OCI-LY7 (cell line): ENCODE results near the gene DDX39B. TPM values are rescaled to one million over a fixed set of nuclear protein-coding genes. Genes with fewer than 3 reads are reported as not detected.
A peak's percentile ranks its signal among the peaks of the same experiment; 100 is the strongest.
"Not testable (repeated sequence)": the region's sequence is repeated elsewhere in the genome, so short reads cannot be mapped to it uniquely, and the experiment has no call there.

Source experiments
- Bru-seq: library from RNA; stranded (reverse); fragments of 400-500 nt; gene quantifications from one replicate; lab custom pipeline; 2021; lab: Mats Ljungman, UMichigan
- BruChase-seq, 2 experiments: library from RNA; stranded (reverse); fragments of 400-500 nt; gene quantifications; one replicate each; lab custom pipeline; 2021; lab: Mats Ljungman, UMichigan
- BruUV-seq: library from RNA; stranded (reverse); fragments of 400-500 nt; replicated peaks from 2 replicates; lab custom pipeline; 2021; lab: Mats Ljungman, UMichigan
- CTCF ChIA-PET: fragments of 300-600 bp; sonication (Branson Sonifier 250); formaldehyde crosslinking; loops from one replicate; lab custom pipeline; 2022; ENCODE audit warnings: antibody characterized with exemption; ENCODE audit not compliant: unreplicated experiment; lab: Charles Lee
- POLR2A ChIA-PET: fragments of 300-600 bp; sonication (Branson Sonifier 250); formaldehyde crosslinking; loops from one replicate; lab custom pipeline; 2022; ENCODE audit warnings: antibody characterized with exemption; lab: Charles Lee
- DNase-seq: peaks from one replicate; pipeline ENCODE4 v3.0.0-alpha.2; 2015; ENCODE audit warnings: low spot score
- H2AFZ ChIP-seq: fragments of 200-600 bp; sonication (generic), shearing (Covaris generic); 2 replicates; pipeline ENCODE4 v1.6.1; 2014; ENCODE audit warnings: mild to moderate bottlenecking, antibody characterized with exemption, low read length, moderate library complexity
- H3K27ac ChIP-seq: fragments of 200-600 bp; sonication (generic); 2 replicates; pipeline ENCODE4 v1.5.1; 2014; ENCODE audit warnings: mixed run types, low read depth, mild to moderate bottlenecking, moderate library complexity, low read length, inconsistent platforms; ENCODE audit not compliant: poor library complexity, severe bottlenecking
- H3K36me3 ChIP-seq: fragments of 200-600 bp; sonication (generic); 2 replicates; pipeline ENCODE4 v1.6.1; 2014; ENCODE audit warnings: mild to moderate bottlenecking, antibody characterized with exemption, low read length, moderate library complexity, mixed read lengths; ENCODE audit not compliant: insufficient read depth
- H3K4me1 ChIP-seq: fragments of 200-600 bp; sonication (generic); 2 replicates; pipeline ENCODE4 v1.5.1; 2014; ENCODE audit warnings: mild to moderate bottlenecking, low read length; ENCODE audit not compliant: insufficient read depth, poor library complexity, severe bottlenecking
- H3K4me2 ChIP-seq: fragments of 200-600 bp; sonication (generic); 2 replicates; pipeline ENCODE4 v1.6.1; 2014; ENCODE audit warnings: mild to moderate bottlenecking, low read length
- H3K4me3 ChIP-seq: fragments of 200-600 bp; sonication (generic); 2 replicates; pipeline ENCODE4 v1.5.1; 2014; ENCODE audit warnings: mild to moderate bottlenecking, low read depth, low read length; ENCODE audit not compliant: poor library complexity, severe bottlenecking
- H3K79me2 ChIP-seq: fragments of 200-600 bp; sonication (generic); 2 replicates; pipeline ENCODE4 v1.6.1; 2016; ENCODE audit warnings: low read depth, mild to moderate bottlenecking, low read length, moderate library complexity, mixed read lengths; ENCODE audit not compliant: insufficient read depth
- H3K9me2 ChIP-seq: fragments of 200-600 bp; sonication (generic); 2 replicates; pipeline ENCODE4 v1.6.1; 2016; ENCODE audit warnings: mild to moderate bottlenecking, low read length, mixed read lengths; ENCODE audit not compliant: insufficient read depth
- H3K9me3 ChIP-seq: fragments of 200-600 bp; sonication (generic); 2 replicates; pipeline ENCODE4 v1.6.1; 2014; ENCODE audit warnings: mild to moderate bottlenecking, mixed run types, low read length, mixed read lengths
- H4K20me1 ChIP-seq: fragments of 200-600 bp; sonication (generic); 2 replicates; pipeline ENCODE4 v1.6.1; 2014; ENCODE audit warnings: mild to moderate bottlenecking, antibody characterized with exemption, low read length, moderate library complexity, mixed read lengths; ENCODE audit not compliant: insufficient read depth
- CTCF ChIP-seq: fragments of 200-600 bp; sonication (generic); conservative IDR thresholded peaks from 2 replicates; pipeline ENCODE4 v1.5.1; 2014; ENCODE audit warnings: mild to moderate bottlenecking, antibody characterized with exemption, low read length, moderate library complexity, mixed read lengths
- EZH2phosphoT487 ChIP-seq: fragments of 200-600 bp; sonication (generic); IDR thresholded peaks from 2 replicates; pipeline ENCODE4 v1.6.1; 2018; ENCODE audit warnings: low read depth, borderline replicate concordance, mild to moderate bottlenecking, mixed run types, antibody characterized with exemption, low read length, moderate library complexity, mixed read lengths
- intact Hi-C: fragments of 100-400 bp; cut with micrococcal nuclease; formaldehyde crosslinking; loops from one replicate; pipeline ENCODE4 v1.10.0; 2022; ENCODE audit not compliant: unreplicated experiment
- long read RNA-seq: library from polyadenylated mRNA; stranded (forward); transcript quantifications from one replicate; pipeline ENCODE4 v2.0.0, GENCODE V29; 2022
- total RNA-seq, 2 experiments: library from RNA; depleted of rRNA in 1 of 2; stranded (reverse); fragments of >200 nt in 1 of 2; shearing (Covaris generic) in 1 of 2; gene quantifications; 2 replicates each; pipeline ENCODE4 v1.2.3, GENCODE V29; 2014 to 2022

The DDX39B gene
- total RNA-seq (2014; rRNA removed; shearing (Covaris generic)) (736 and 747 TPM in 2 replicates), total RNA-seq (2022) (478 and 481 TPM in 2 replicates), Bru-seq, nascent RNA (percentile 54 among the genes with signal in this experiment), BruChase-seq, experiment 1, labeled RNA remaining after a 6-hour chase (percentile 72 among the genes with signal in this experiment), BruChase-seq, experiment 2, labeled RNA remaining after a 2-hour chase (percentile 69 among the genes with signal in this experiment)
- long read RNA-seq, full-length matches to known transcripts, result 108 of 163 reads
- long read RNA-seq, partial matches to known transcripts, result 25 of 163 reads
- long read RNA-seq, other reads (novel, unspliced or antisense), result 30 of 163 reads

- Histone ChIP-seq H3K27ac (peak within 1 kb of the TSS; percentile 83), H3K9me2 (no peaks in the 10 kb centered on the region), H3K4me1 (peaks cover 58% of the 10 kb centered on the region), H3K4me3 (peak within 1 kb of the TSS; percentile 77), H3K4me2 (peak within 1 kb of the TSS; percentile 100), H3K79me2 (peaks cover 62% of the 10 kb centered on the region), H3K9me3 (no peaks in the 10 kb centered on the region), H3K36me3 (peaks cover 44% of the 10 kb centered on the region), H4K20me1 (peaks cover 30% of the 10 kb centered on the region), H2AFZ (peak within 1 kb of the TSS; percentile 3; the same call in 1 of the 2 replicates)
- intact Hi-C loops, result loop anchor here (1.0 to 10.0 kb wide), 5 partner anchors 48 to 321 kb away; partner anchors contain the start of genes BAG6, MICA and VARS1
- POLR2A ChIA-PET, result interaction anchor here (0.6 to 3.1 kb wide), 20 partner anchors 10 to 1726 kb away, joined by 3 to 20 read pairs (median 5); partner anchors contain the start of genes AIF1, BAG6, CLIC1 and GPANK1
- BruUV-seq, result no TSS peak
- TF ChIP-seq CTCF (no peak), EZH2phosphoT487 (no peak)
- CTCF ChIA-PET, result interaction anchor here (1.2 kb wide), 1 partner anchor 9 kb away, joined by 4 read pairs; no protein-coding TSS in a partner anchor
- DNase-seq, result peak; percentile 98
These were observed at the start of gene DDX39B for GRCh38 chr6:31541658-31542521. Gene DDX39B (minus strand): TSS chr6:31542003. CDS start chr6:31540532, 1,471 bp downstream.

- H3K9me2 ChIP-seq, H2AFZ ChIP-seq, H3K9me3 ChIP-seq, intact Hi-C loops, H3K79me2 ChIP-seq, CTCF ChIA-PET, H3K36me3 ChIP-seq, H3K4me2 ChIP-seq, BruUV-seq, H3K4me3 ChIP-seq, H4K20me1 ChIP-seq, H3K27ac ChIP-seq, DNase-seq: not testable (repeated sequence)
- POLR2A ChIA-PET, result interaction anchor here (0.9 kb wide), 1 partner anchor 8 kb away, joined by 3 read pairs; no protein-coding TSS in a partner anchor
- peaks cover 45% of the 10 kb centered on the region for H3K4me1 ChIP-seq
These were observed 48.9 kb upstream of the DDX39B start for GRCh38 chr6:31590691-31591090.
